ENCODE data around the gene CHP1.

GRCh38 chr15:41254560-41254959 lies 23.5 kb downstream of the CHP1 start:
- TF ChIP-seq CTCF (conservative IDR thresholded peaks at IDR 0.05; ENCODE audit: low read length) = no peak
- no peak for TF ChIP-seq EZH2phosphoT487 (IDR thresholded peaks at IDR 0.05; ENCODE audit: borderline replicate concordance, low read depth, low read length)

Data from OCI-LY7 (cell line).